SU-DHL-6 (cell line): ENCODE data around the gene TMEM131.

ENCODE experiments used
- H2AFZ ChIP-seq: fragments of 200-600 bp; sonication (generic); 2 replicates; pipeline ENCODE4 v1.6.1; 2014; ENCODE audit warnings: low read depth, mild to moderate bottlenecking, moderate library complexity, mixed read lengths, antibody characterized with exemption, low read length; ENCODE audit not compliant: severe bottlenecking
- H3F3A ChIP-seq: fragments of 200-600 bp; shearing (Covaris generic); 2 replicates; pipeline ENCODE4 v1.6.0; 2016; ENCODE audit warnings: antibody characterized with exemption, mild to moderate bottlenecking; ENCODE audit not compliant: insufficient read depth
- H3K27ac ChIP-seq: fragments of 200-600 bp; sonication (generic); 2 replicates; pipeline ENCODE4 v1.5.1; 2016; ENCODE audit warnings: low read depth, mild to moderate bottlenecking, low read length, moderate library complexity, mixed read lengths
- H3K27me3 ChIP-seq: fragments of 200-600 bp; sonication (generic), shearing (Covaris generic); 2 replicates; pipeline ENCODE4 v1.6.0; 2014; ENCODE audit warnings: mild to moderate bottlenecking, low read length
- H3K36me3 ChIP-seq: fragments of 200-600 bp; sonication (generic); 2 replicates; pipeline ENCODE4 v1.6.1; 2014; ENCODE audit warnings: mild to moderate bottlenecking, low read length, mixed read lengths
- H3K4me2 ChIP-seq: fragments of 300-600, 200-600 bp; shearing (Covaris generic), sonication (generic); 2 replicates; pipeline ENCODE4 v1.6.0; 2014; ENCODE audit warnings: low read length, low read depth, mild to moderate bottlenecking; ENCODE audit not compliant: poor library complexity, severe bottlenecking
- H3K4me3 ChIP-seq: fragments of 200-600 bp; sonication (generic); 2 replicates; pipeline ENCODE4 v1.5.1; 2014; ENCODE audit warnings: antibody characterized with exemption, low read length, mild to moderate bottlenecking, mixed read lengths; ENCODE audit not compliant: insufficient read depth, poor library complexity, severe bottlenecking
- H3K79me2 ChIP-seq: fragments of 200-600 bp; sonication (generic); 2 replicates; pipeline ENCODE4 v1.6.1; 2014; ENCODE audit warnings: mild to moderate bottlenecking, low read length, moderate library complexity; ENCODE audit not compliant: insufficient read depth
- H3K9ac ChIP-seq: fragments of 200-600 bp; sonication (generic); 2 replicates; pipeline ENCODE4 v1.7.0; 2014; ENCODE audit warnings: mild to moderate bottlenecking, low read length
- H3K9me2 ChIP-seq: fragments of 200-600 bp; sonication (generic); replicated peaks from 2 replicates; pipeline ENCODE4 v1.6.1; 2014; ENCODE audit warnings: low read length; ENCODE audit not compliant: insufficient read depth
- H3K9me3 ChIP-seq: fragments of 200-600 bp; sonication (generic); 2 replicates; pipeline ENCODE4 v1.6.1; 2014; ENCODE audit warnings: low read length, mixed read lengths; ENCODE audit not compliant: insufficient read depth
- H4K20me1 ChIP-seq: fragments of 200-600 bp; sonication (generic); 2 replicates; pipeline ENCODE4 v1.6.1; 2014; ENCODE audit warnings: low read depth, mild to moderate bottlenecking, antibody characterized with exemption, low read length, moderate library complexity, mixed read lengths
- CTCF ChIP-seq: fragments of 200-600 bp; sonication (generic); IDR thresholded peaks from one replicate; pipeline ENCODE4 v1.5.1; 2017; ENCODE audit warnings: antibody characterized with exemption, mild to moderate bottlenecking, low read length, moderate library complexity; ENCODE audit not compliant: insufficient read depth, poor library complexity, severe bottlenecking
- EZH2phosphoT487 ChIP-seq: fragments of 200-600 bp; sonication (generic), shearing (Covaris generic); conservative IDR thresholded peaks from 2 replicates; pipeline ENCODE4 v1.6.1; 2018; ENCODE audit warnings: mild to moderate bottlenecking, antibody characterized with exemption, low read length, moderate library complexity, mixed read lengths

TMEM131 gene

GRCh38 chr2:97741251-97741650 is 254.5 kb downstream of the TMEM131 start:
- Histone ChIP-seq H4K20me1 (no peaks in the 10 kb centered on the region), H3K9me3 (no peaks in the 10 kb centered on the region), H3K79me2 (no peaks in the 10 kb centered on the region), H3K4me2 (no peak overlapping the region), H3K27ac (no peak overlapping the region), H3F3A (no peaks in the 10 kb centered on the region), H3K9me2 (no peaks in the 10 kb centered on the region), H2AFZ (no peak overlapping the region), H3K27me3 (no peaks in the 10 kb centered on the region), H3K36me3 (no peaks in the 10 kb centered on the region), H3K4me3 (no peak overlapping the region), H3K9ac (no peak overlapping the region)
- no peak for TF ChIP-seq EZH2phosphoT487
- no peak for TF ChIP-seq CTCF

GRCh38 chr2:97740590-97741182 is 255.1 kb downstream of the TMEM131 start:
- Histone ChIP-seq H3K9ac (no peak overlapping the region), H3K4me2 (no peak overlapping the region), H3K4me3 (no peak overlapping the region)

GRCh38 chr2:97739893-97740245 is 255.9 kb downstream of the TMEM131 start:
- Histone ChIP-seq H3K36me3 (no peaks in the 10 kb centered on the region), H2AFZ (no peak overlapping the region), H3K9me3 (no peaks in the 10 kb centered on the region), H3K4me3 (no peak overlapping the region), H3K27ac (no peak overlapping the region), H3F3A (no peaks in the 10 kb centered on the region), H3K4me2 (no peak overlapping the region), H3K9me2 (no peaks in the 10 kb centered on the region), H3K27me3 (no peaks in the 10 kb centered on the region), H4K20me1 (no peaks in the 10 kb centered on the region), H3K79me2 (no peaks in the 10 kb centered on the region), H3K9ac (no peak overlapping the region)
- TF ChIP-seq CTCF (no peak), EZH2phosphoT487 (no peak)

More at GRCh38 chr2:97740590-97741182, 255.1 kb downstream of the TMEM131 start:
- Histone ChIP-seq H3K27me3 (no peaks in the 10 kb centered on the region), H3K27ac (no peak overlapping the region), H3K36me3 (no peaks in the 10 kb centered on the region), H3F3A (no peaks in the 10 kb centered on the region), H3K9me3 (no peaks in the 10 kb centered on the region), H3K9me2 (no peaks in the 10 kb centered on the region), H3K79me2 (no peaks in the 10 kb centered on the region), H2AFZ (no peak overlapping the region), H4K20me1 (no peaks in the 10 kb centered on the region)
- peak; percentile 80 for TF ChIP-seq CTCF
- TF ChIP-seq EZH2phosphoT487 = no peak
